Activated CD4-positive, alpha-beta T cell treated with anti-CD3 and anti-CD28 coated beads, Interleukin-2, amount 10 ng/mL, durations not matched to agents 24 days and 14 days (primary cell): ENCODE measurements around the gene DRICH1. TPM values are rescaled to one million over a fixed set of nuclear protein-coding genes. Genes with fewer than 3 reads are reported as not detected.
"Not testable (repeated sequence)": the region's sequence is repeated elsewhere in the genome, so short reads cannot be mapped to it uniquely, and the experiment has no call there.

ENCODE experiments used
- DNase-seq: peaks from one replicate; pipeline ENCODE4 v3.0.0; 2022
- H3K27ac Mint-ChIP-seq: one replicate; pipeline ENCODE4 v1.8.0; 2022; ENCODE audit warnings: mild to moderate bottlenecking, mixed read lengths
- H3K27me3 Mint-ChIP-seq: one replicate; pipeline ENCODE4 v1.8.0; 2022; ENCODE audit warnings: mixed read lengths
- H3K36me3 Mint-ChIP-seq: one replicate; pipeline ENCODE4 v1.8.0; 2022; ENCODE audit warnings: low read depth, mild to moderate bottlenecking, mixed read lengths
- H3K4me1 Mint-ChIP-seq: one replicate; pipeline ENCODE4 v1.8.0; 2021; ENCODE audit warnings: mixed read lengths
- H3K4me3 Mint-ChIP-seq: one replicate; pipeline ENCODE4 v1.8.0; 2022; ENCODE audit warnings: mild to moderate bottlenecking, moderate library complexity, mixed read lengths
- H3K9me3 Mint-ChIP-seq: one replicate; pipeline ENCODE4 v1.8.0; 2021; ENCODE audit warnings: mixed read lengths
- intact Hi-C: fragments of 100-400 bp; cut with micrococcal nuclease; formaldehyde crosslinking; loops from one replicate; pipeline ENCODE4 v1.15.1; 2023
- total RNA-seq: library from RNA; stranded (reverse); gene quantifications from 2 replicates; pipeline ENCODE4 v1.2.3, GENCODE V29; 2022

The DRICH1 gene
- total RNA-seq, 1 donor from 2014 or later = 0.61 TPM

- no peaks in the 10 kb centered on the region for H3K4me1 Mint-ChIP-seq
- no peak overlapping the region for H3K27ac Mint-ChIP-seq
- H3K4me3 Mint-ChIP-seq = no peak overlapping the region
- no peaks in the 10 kb centered on the region for H3K36me3 Mint-ChIP-seq
- no peaks in the 10 kb centered on the region for H3K9me3 Mint-ChIP-seq
- intact Hi-C loops = no loop called here
- DNase-seq = no peak
- H3K27me3 Mint-ChIP-seq = peaks cover 2% of the 10 kb centered on the region
These were observed 33.2 kb downstream of the DRICH1 start for GRCh38 chr22:23598805-23599518.

GRCh38 chr22:23597576-23598268, 34.4 kb downstream of the DRICH1 start:
- intact Hi-C loops, H3K36me3 Mint-ChIP-seq, DNase-seq, H3K4me1 Mint-ChIP-seq, H3K4me3 Mint-ChIP-seq, H3K9me3 Mint-ChIP-seq, H3K27me3 Mint-ChIP-seq, H3K27ac Mint-ChIP-seq: not testable (repeated sequence)

- H3K9me3 Mint-ChIP-seq, H3K27me3 Mint-ChIP-seq, H3K27ac Mint-ChIP-seq, DNase-seq, intact Hi-C loops, H3K36me3 Mint-ChIP-seq, H3K4me3 Mint-ChIP-seq, H3K4me1 Mint-ChIP-seq: not testable (repeated sequence)
These were observed 36.2 kb downstream of the DRICH1 start for GRCh38 chr22:23595904-23596303.

- no peak for DNase-seq
- Mint-ChIP-seq H3K4me1 (no peaks in the 10 kb centered on the region), H3K27ac (no peak overlapping the region), H3K9me3 (no peaks in the 10 kb centered on the region), H3K27me3 (peaks cover 2% of the 10 kb centered on the region), H3K4me3 (no peak overlapping the region), H3K36me3 (no peaks in the 10 kb centered on the region)
- intact Hi-C loops = loop anchor here (2.0 kb wide), 1 partner anchor 51 kb away; no protein-coding TSS in a partner anchor
These were observed 40.3 kb downstream of the DRICH1 start for GRCh38 chr22:23591846-23592245.

- no peaks in the 10 kb centered on the region for H3K4me1 Mint-ChIP-seq
- H3K4me3 Mint-ChIP-seq = no peak overlapping the region
- intact Hi-C loops = loop anchor here (2.0 kb wide), 1 partner anchor 50 kb away; no protein-coding TSS in a partner anchor
- peak; percentile 84 for DNase-seq
- H3K27ac Mint-ChIP-seq = no peak overlapping the region
- H3K27me3 Mint-ChIP-seq = peaks cover 2% of the 10 kb centered on the region
- no peaks in the 10 kb centered on the region for H3K36me3 Mint-ChIP-seq
- no peaks in the 10 kb centered on the region for H3K9me3 Mint-ChIP-seq
These were observed 40.8 kb downstream of the DRICH1 start for GRCh38 chr22:23591201-23591791.

- H3K9me3 Mint-ChIP-seq = no peaks in the 10 kb centered on the region
- H3K4me3 Mint-ChIP-seq = no peak overlapping the region
- H3K36me3 Mint-ChIP-seq = no peaks in the 10 kb centered on the region
- H3K4me1 Mint-ChIP-seq = peaks cover 2% of the 10 kb centered on the region
- intact Hi-C loops = no loop called here
- peaks cover 9% of the 10 kb centered on the region for H3K27me3 Mint-ChIP-seq
- no peak overlapping the region for H3K27ac Mint-ChIP-seq
- no peak for DNase-seq
These were observed 48.3 kb downstream of the DRICH1 start for GRCh38 chr22:23583836-23584235.

- no peak overlapping the region for H3K4me3 Mint-ChIP-seq
- no peak for DNase-seq
- intact Hi-C loops = no loop called here
- H3K27me3 Mint-ChIP-seq = peaks cover 10% of the 10 kb centered on the region
- H3K9me3 Mint-ChIP-seq = no peaks in the 10 kb centered on the region
- peaks cover 2% of the 10 kb centered on the region for H3K4me1 Mint-ChIP-seq
- H3K36me3 Mint-ChIP-seq = no peaks in the 10 kb centered on the region
- H3K27ac Mint-ChIP-seq = no peak overlapping the region
These were observed 49.0 kb downstream of the DRICH1 start for GRCh38 chr22:23583153-23583552.

GRCh38 chr22:23581260-23581650, 50.9 kb downstream of the DRICH1 start:
- H3K27me3 Mint-ChIP-seq = peaks cover 19% of the 10 kb centered on the region
- H3K36me3 Mint-ChIP-seq = no peaks in the 10 kb centered on the region
- H3K9me3 Mint-ChIP-seq = no peaks in the 10 kb centered on the region
- no peak overlapping the region for H3K4me3 Mint-ChIP-seq
- peaks cover 5% of the 10 kb centered on the region for H3K4me1 Mint-ChIP-seq
- no peak for DNase-seq
- intact Hi-C loops = no loop called here
- H3K27ac Mint-ChIP-seq = no peak overlapping the region

GRCh38 chr22:23580576-23581259, 51.4 kb downstream of the DRICH1 start:
- DNase-seq = no peak
- H3K9me3 Mint-ChIP-seq = no peaks in the 10 kb centered on the region
- H3K27ac Mint-ChIP-seq = no peak overlapping the region
- H3K27me3 Mint-ChIP-seq = peaks cover 18% of the 10 kb centered on the region
- no peak overlapping the region for H3K4me3 Mint-ChIP-seq
- intact Hi-C loops = no loop called here
- H3K36me3 Mint-ChIP-seq = no peaks in the 10 kb centered on the region
- peaks cover 5% of the 10 kb centered on the region for H3K4me1 Mint-ChIP-seq

GRCh38 chr22:23579870-23580575, 52.1 kb downstream of the DRICH1 start, which contains the start of gene IGLL1:
TSS of gene IGLL1 (minus strand) at chr22:23580290. CDS start at chr22:23580190, 100 bp downstream.
- intact Hi-C loops = no loop called here
- no peak for DNase-seq
- Mint-ChIP-seq H3K27ac (no peak within 1 kb of the TSS), H3K4me1 (peaks cover 5% of the 10 kb centered on the region), H3K9me3 (no peaks in the 10 kb centered on the region), H3K27me3 (peaks cover 16% of the 10 kb centered on the region), H3K36me3 (no peaks in the 10 kb centered on the region), H3K4me3 (no peak within 1 kb of the TSS)

- no peaks in the 10 kb centered on the region for H3K36me3 Mint-ChIP-seq
- DNase-seq = no peak
- intact Hi-C loops = no loop called here
- no peak overlapping the region for H3K4me3 Mint-ChIP-seq
- peaks cover 5% of the 10 kb centered on the region for H3K4me1 Mint-ChIP-seq
- no peak overlapping the region for H3K27ac Mint-ChIP-seq
- H3K27me3 Mint-ChIP-seq = peaks cover 12% of the 10 kb centered on the region
- H3K9me3 Mint-ChIP-seq = no peaks in the 10 kb centered on the region
These were observed 52.8 kb downstream of the DRICH1 start for GRCh38 chr22:23579280-23579679.

GRCh38 chr22:23578306-23578705, 53.8 kb downstream of the DRICH1 start:
- Mint-ChIP-seq H3K36me3 (no peaks in the 10 kb centered on the region), H3K4me1 (peaks cover 5% of the 10 kb centered on the region), H3K27ac (no peak overlapping the region), H3K4me3 (no peak overlapping the region), H3K27me3 (peaks cover 11% of the 10 kb centered on the region), H3K9me3 (no peaks in the 10 kb centered on the region)
- no peak for DNase-seq
- intact Hi-C loops = no loop called here

GRCh38 chr22:23576681-23577080, 55.4 kb downstream of the DRICH1 start:
- Mint-ChIP-seq H3K4me1 (peaks cover 5% of the 10 kb centered on the region), H3K9me3 (no peaks in the 10 kb centered on the region), H3K36me3 (no peaks in the 10 kb centered on the region), H3K27ac (no peak overlapping the region), H3K4me3 (no peak overlapping the region), H3K27me3 (peaks cover 10% of the 10 kb centered on the region)
- intact Hi-C loops = no loop called here
- DNase-seq = no peak
